GM18505 (cell line): Measurements from ENCODE around the gene TRPV5.

Experiments
- ATAC-seq: cut with Tn5 transposase; IDR thresholded peaks from one replicate; pipeline ENCODE4 v1.9.1; 2021; ENCODE audit not compliant: unreplicated experiment
- POLR2A ChIP-seq: IDR thresholded peaks from 4 replicates; pipeline ENCODE4 v1.6.1; 2011; ENCODE audit warnings: borderline replicate concordance; ENCODE audit not compliant: insufficient read depth, insufficient read length; ENCODE audit errors: extremely low read depth

Gene TRPV5

DNA sequence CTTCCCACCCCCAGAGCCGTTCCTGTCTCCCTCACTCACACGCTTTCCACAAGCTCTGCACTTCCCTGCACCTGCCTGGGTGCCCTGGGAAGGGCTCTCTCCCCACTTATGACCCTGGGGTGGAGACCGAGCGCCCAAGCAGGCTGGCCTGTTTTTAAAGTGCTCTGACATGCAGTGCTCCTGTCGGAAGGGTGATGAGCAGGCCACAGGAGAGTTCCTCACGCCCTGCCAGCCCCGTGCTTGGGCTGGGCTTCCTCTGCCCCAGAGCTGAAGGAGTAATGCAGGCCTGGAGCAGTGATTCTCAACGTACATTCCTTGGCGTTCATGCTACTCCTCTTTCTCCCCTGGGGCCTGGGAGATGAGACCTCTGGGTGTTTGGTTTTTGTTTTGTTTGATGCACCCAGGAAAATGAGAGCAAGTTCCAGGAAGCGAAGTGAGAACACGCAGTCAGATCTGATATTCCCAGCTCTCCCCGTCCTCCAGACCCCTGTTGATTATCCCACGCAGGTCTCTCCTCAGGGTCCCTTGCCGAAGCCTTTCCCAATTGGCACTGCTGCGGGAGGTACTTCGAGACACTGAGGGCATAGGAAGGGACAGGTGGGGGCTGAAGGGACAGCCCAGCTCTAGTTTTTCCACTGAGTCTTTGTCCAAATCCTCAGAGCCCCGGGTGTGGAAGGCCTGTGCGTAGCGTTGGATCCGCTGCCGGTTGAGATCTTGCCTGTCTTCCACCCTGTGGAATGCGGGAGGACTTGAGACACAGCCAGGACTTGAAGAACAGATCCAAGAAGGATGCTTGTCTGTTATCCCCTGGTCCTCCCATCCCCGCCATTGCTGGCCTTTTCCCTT lies 62.1 kb downstream of the TRPV5 start:
- TF ChIP-seq POLR2A: no peak
- no peak for ATAC-seq

DNA sequence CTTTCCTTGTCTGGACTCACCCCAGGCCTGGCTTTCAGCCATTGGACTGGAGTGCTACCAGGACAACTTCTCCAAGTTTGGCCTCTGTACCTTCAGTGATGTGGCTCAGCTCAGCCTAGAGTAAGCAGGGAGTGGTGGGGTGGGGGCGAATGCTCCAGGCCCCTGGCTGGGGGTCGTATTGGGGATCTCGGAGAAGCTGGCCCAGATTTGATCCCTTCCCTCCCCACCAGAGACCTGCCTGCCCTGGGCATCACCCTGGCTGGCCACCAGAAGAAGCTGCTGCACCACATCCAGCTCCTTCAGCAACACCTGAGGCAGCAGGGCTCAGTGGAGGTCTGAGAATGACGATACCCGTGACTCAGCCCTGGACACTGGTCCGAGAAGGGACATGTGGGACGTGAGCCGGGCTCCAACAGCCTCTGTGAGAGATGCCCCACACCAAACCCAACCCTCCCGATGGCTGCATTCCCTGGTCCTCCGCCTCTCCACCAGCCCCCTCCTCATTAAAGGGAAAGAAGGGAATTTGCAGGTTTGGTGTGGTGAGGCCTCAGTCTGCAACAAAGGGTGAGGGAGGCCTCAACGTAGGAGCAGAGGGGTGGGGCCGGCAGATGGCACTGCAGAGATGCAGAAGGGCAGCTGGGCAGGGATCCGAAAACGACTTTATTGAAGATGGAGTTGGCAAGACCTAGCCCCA lies 62.8 kb downstream of the TRPV5 start:
- TF ChIP-seq POLR2A: no peak
- no peak for ATAC-seq

DNA sequence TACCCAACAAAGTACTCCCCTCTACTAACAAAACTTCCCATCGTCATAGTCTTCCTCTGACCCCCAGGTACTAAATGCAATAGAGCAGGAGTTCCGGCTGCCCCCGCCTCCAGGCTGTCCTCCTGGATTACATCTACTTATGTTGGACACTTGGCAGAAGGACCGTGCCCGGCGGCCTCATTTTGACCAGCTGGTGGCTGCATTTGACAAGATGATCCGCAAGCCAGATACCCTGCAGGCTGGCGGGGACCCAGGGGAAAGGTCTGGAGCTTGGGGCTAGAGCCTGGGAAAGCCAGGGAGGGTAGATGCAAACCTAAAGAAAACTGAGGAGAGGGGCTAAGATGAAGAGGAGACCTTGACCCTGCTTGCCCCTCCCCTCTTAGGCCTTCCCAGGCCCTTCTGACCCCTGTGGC lies 63.4 kb downstream of the TRPV5 start:
- no peak for TF ChIP-seq POLR2A
- no peak for ATAC-seq

DNA sequence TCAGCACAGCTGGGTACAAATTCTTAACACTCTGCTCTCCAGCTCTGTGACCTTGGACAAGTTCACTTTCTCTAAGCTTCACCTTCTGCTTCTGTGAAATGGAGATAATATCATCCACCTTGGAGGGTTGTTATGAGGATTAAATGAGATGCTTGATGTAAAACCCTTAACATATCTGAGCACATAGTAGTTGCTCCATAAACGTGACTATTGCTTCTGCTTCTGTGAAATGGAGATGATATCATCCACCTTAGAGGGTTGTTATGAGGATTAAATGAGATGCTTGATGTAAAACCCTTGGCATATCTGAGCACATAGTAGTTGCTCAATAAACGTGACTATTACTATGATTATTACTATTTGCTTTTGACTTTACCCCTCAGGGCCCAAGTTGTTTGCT lies 64.1 kb downstream of the TRPV5 start:
- TF ChIP-seq POLR2A: no peak
- ATAC-seq: no peak

DNA sequence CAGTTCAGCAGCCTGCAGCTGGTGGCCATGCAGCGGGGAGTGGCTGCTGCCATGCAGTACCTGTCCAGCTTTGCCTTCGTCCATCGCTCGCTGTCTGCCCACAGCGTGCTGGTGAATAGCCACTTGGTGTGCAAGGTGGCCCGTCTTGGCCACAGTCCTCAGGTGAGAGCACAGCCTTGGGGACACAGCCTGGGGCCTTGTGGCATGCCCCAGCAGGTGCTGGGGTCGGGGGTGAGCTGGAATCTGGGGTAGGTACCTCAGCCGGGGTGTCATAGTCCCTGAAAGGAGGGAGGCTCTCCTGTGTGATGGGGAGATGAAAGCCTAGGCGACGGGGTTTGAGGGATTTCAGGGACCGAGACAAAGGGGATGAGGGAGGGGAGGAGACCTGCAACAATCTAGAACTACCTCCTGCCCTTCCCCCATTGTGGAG lies 64.5 kb downstream of the TRPV5 start:
- TF ChIP-seq POLR2A: no peak
- ATAC-seq: no peak

DNA sequence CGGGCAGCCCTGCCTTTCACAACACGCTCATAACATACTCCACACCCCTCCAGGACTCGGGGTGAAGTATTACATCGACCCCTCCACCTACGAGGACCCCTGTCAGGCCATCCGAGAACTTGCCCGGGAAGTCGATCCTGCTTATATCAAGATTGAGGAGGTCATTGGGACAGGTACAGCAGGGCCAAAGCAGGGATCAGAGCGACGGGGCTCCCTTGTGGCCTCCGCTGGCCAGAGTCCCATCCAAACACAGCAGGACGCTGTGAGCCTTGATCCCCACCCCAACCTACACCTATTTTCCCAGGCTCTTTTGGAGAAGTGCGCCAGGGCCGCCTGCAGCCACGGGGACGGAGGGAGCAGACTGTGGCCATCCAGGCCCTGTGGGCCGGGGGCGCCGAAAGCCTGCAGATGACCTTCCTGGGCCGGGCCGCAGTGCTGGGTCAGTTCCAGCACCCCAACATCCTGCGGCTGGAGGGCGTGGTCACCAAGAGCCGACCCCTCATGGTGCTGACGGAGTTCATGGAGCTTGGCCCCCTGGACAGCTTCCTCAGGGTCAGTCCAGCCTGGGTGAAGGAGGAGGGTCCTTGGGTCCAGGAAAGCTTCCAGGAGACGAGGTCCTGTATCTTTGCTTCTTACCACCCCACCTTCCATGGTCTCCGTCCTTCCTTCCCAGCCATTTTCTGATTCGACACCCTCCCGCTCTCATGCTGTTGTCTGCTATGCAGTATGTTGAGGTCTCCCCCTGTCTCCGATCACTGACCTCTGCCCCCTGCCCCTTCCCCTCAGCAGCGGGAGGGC lies 65.2 kb downstream of the TRPV5 start:
- TF ChIP-seq POLR2A: no peak
- no peak for ATAC-seq

DNA sequence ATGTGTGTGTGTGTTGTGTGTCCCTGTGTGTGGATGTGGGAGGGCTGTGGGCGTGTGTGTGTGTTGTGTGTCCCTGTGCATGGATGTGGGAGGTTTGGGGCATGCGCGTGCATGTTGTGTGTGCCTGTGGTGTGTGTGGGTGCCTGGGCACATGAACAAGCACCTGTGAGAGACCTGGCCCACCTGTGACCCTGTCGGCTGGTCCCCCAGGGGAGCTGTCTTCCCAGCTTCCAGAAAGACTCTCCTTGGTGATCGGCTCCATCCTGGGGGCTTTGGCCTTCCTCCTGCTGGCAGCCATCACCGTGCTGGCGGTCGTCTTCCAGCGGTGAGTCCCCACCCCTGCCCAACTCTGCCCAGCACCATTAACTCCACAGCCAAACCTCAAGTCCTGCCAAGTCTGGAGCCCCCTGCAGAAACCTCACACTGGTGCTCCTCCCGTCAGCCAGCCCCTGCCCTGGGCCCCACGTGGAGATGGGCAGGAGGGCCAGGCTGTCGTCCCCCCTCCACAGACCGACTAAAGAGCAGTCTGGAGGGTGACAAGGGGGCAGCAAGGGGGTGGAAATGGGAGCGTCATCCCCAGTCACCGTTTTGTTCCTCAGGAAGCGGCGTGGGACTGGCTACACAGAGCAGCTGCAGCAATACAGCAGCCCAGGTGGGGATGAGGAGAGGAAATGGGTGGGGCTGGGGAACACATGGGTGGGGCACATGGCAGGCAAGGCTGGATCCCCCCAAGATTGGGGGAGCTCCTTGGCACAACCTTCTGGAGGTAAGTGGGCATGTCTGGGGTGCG lies 66.0 kb downstream of the TRPV5 start:
- no peak for ATAC-seq
- no peak for TF ChIP-seq POLR2A

DNA sequence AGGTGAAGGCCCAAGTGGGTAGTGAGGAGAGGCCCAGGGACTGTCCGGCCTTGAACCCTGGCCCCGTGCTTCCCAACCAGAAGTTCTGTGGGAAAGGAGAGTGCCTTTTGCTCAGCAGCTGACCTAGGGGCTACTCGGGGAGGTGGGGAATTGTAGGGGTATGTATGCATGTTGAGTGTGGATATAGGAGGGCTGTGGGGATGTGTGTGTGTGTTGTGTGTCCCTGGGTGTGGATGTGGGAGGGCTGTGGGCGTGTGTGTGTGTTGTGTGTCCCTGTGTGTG lies 66.5 kb downstream of the TRPV5 start:
- no peak for TF ChIP-seq POLR2A
- ATAC-seq: no peak

DNA sequence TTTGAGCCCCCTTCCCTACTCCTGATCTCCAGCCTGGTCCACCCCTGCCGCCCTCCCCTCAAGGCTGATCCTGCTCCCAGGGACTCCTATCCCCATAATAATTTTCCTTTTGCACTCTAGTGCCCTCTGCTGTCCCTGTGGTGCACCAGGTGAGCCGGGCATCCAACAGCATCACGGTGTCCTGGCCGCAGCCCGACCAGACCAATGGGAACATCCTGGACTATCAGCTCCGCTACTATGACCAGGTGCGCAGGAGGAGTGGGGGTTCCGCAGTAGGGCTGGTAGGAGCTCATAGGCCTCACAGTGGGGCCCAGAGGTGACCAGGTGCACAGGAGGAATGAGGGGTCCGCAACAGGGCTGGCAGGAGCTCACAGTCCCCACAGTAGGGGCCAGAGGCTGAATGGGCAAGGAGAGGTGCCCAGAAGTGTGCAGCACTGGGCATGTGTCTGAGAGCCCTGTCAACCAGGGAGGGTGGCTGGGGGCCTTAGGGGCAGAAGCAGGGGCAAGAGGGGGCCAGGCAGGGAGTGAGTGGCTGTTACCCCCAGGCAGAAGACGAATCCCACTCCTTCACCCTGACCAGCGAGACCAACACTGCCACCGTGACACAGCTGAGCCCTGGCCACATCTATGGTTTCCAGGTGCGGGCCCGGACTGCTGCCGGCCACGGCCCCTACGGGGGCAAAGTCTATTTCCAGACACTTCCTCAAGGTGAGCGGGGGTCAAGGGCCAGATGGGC lies 67.0 kb downstream of the TRPV5 start:
- TF ChIP-seq POLR2A: no peak
- ATAC-seq: no peak

DNA sequence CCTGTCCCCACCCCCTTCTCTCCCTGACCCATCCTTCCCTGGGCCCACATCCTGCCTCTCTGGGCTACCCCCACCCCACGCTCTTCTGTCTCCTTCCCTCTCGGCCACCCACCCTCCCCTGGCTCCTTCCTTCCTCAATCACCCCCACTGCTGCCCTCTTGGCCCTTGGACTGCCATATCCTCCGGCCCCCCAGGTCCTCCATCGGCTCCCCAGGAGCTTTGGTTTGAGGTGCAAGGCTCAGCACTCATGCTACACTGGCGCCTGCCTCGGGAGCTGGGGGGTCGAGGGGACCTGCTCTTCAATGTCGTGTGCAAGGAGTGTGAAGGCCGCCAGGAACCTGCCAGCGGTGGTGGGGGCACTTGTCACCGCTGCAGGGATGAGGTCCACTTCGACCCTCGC lies 67.8 kb downstream of the TRPV5 start:
- no peak for TF ChIP-seq POLR2A
- ATAC-seq: no peak

DNA sequence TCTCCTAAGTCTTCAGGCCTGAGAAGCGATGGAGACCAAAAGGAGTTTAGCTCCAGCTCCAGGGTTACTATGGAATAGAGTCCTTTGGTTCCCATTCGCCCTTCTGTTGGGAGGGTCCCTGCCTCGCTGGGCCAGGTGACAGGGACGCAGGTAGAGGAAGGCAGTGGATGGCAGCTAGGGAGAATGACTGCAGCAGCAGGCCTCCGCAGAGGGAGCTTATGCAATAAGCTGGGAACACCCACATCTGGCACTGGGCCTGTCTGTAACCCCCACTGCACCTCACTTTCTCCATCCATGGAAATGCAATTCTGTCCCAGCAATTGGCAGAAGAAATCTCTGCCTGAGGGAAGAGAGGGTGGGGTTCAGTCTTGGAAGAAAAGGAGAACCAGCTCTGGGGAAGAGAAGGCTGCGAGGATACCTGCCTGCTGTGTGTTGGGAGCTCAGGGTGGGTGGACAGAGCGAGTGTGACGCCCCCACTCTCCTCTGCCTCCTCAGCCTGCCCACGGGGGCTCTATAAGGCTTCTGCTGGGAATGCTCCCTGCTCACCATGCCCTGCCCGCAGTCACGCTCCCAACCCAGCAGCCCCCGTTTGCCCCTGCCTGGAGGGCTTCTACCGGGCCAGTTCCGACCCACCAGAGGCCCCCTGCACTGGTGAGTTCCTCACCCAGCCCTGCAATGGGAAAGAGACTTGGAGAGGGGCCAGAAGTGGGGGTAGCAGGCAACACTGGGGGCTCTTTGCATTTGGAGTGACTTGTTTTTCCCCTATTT lies 68.4 kb downstream of the TRPV5 start:
- no peak for ATAC-seq
- TF ChIP-seq POLR2A: no peak
